Stimulated activated CD4-positive, alpha-beta T cell treated with anti-CD3 and anti-CD28 coated beads, Interleukin-15, amount 100 ng/mL, for 24 hours (primary cell): ENCODE results near the gene PARN.

Experiments
- DNase-seq: peaks from one replicate; pipeline ENCODE4 v3.0.0-alpha.2; 2020

PARN gene

GRCh38 chr16:14495213-14496046 lies 134.6 kb downstream of the PARN start:
- no peak for DNase-seq

GRCh38 chr16:14494396-14494966 lies 135.6 kb downstream of the PARN start:
- DNase-seq, result no peak

GRCh38 chr16:14493791-14494190 lies 136.3 kb downstream of the PARN start:
- no peak for DNase-seq

GRCh38 chr16:14492614-14493013 lies 137.4 kb downstream of the PARN start:
- no peak for DNase-seq

GRCh38 chr16:14491861-14492529 lies 138.1 kb downstream of the PARN start:
- DNase-seq, result no peak

GRCh38 chr16:14490235-14490634 lies 139.8 kb downstream of the PARN start:
- no peak for DNase-seq

- DNase-seq, result no peak
Measured at GRCh38 chr16:14489460-14489859, 140.6 kb downstream of the PARN start.

- no peak for DNase-seq
Measured at GRCh38 chr16:14487579-14487978, 142.5 kb downstream of the PARN start.

- no peak for DNase-seq
Measured at GRCh38 chr16:14486520-14487303, 143.3 kb downstream of the PARN start.

- DNase-seq, result no peak
Measured at GRCh38 chr16:14485811-14486519, 144.1 kb downstream of the PARN start.

- no peak for DNase-seq
Measured at GRCh38 chr16:14485121-14485551, 144.9 kb downstream of the PARN start.

GRCh38 chr16:14483819-14484385 lies 146.2 kb downstream of the PARN start:
- no peak for DNase-seq

GRCh38 chr16:14476183-14476582 lies 153.9 kb downstream of the PARN start:
- DNase-seq, result no peak

- no peak for DNase-seq
Measured at GRCh38 chr16:14475370-14476139, 154.5 kb downstream of the PARN start.

- no peak for DNase-seq
Measured at GRCh38 chr16:14473488-14473887, 156.6 kb downstream of the PARN start.

- DNase-seq, result no peak
Measured at GRCh38 chr16:14472357-14472756, 157.7 kb downstream of the PARN start.

- DNase-seq, result no peak
Measured at GRCh38 chr16:14470788-14471187, 159.3 kb downstream of the PARN start.

GRCh38 chr16:14465799-14466198 lies 164.3 kb downstream of the PARN start:
- DNase-seq, result no peak

GRCh38 chr16:14464796-14465195 lies 165.3 kb downstream of the PARN start:
- no peak for DNase-seq

GRCh38 chr16:14464192-14464591 lies 165.9 kb downstream of the PARN start:
- DNase-seq, result no peak

- no peak for DNase-seq
Measured at GRCh38 chr16:14462811-14463210, 167.2 kb downstream of the PARN start.
